Medulla oblongata (tissue), 1 donor: Measurements from ENCODE around the gene FBXO10.
"Not testable (repeated sequence)": the region's sequence is repeated elsewhere in the genome, so short reads cannot be mapped to it uniquely, and the experiment has no call there.

Source experiments
- DNase-seq: peaks from one replicate; pipeline ENCODE4 v3.0.0-alpha.2; 2015; ENCODE audit errors: extremely low spot score

FBXO10 gene

DNA sequence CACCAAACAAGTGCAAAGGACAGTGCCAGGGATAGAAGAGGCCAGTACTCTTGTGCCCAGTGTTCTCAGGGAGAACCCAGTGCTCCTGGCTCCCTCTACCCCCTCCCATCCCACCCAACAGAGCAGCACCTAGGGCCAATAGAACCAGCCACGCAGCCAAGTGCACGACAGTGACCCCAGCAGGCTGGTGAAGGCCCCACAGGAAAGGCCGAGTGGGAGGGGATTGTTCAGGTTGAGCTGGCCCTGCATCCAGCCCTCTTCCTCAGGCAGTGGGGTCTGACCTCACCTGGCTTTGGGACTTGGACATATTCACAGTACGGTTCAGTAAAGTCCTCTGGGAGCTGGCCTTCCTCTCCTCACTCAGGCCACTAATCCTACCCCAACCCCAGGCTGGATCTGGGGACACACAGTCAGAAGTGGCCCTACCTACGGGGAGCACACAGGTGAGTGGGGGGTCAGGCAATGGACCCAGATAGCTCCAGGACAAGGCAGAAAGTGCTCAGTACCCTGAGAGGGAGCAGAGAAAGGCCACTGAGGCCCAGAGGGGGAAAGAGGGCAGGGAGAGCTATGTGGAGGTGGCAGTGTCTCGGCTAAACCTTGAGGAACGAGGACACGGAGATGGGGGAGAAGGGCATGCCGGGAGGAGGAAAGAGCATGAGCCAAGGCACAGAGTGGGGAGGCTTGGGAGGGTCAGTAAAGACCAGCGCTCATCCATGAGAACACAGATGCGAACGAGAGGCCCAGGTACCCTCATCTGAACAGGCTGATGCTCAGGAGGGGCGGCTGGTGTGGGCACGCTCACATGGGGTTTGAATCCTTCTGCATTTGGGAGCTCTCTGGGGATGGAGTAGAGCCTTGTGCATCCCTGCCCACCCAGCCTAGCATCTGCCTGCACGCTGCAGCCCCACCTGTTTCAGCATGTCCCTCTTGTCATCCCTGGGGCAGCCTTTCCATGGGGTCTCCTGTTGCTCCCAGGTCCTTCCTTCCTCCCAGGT, 64.9 kb downstream of the FBXO10 start:
- no peak for DNase-seq

GRCh38 chr9:37510053-37510452, 66.1 kb downstream of the FBXO10 start:
- DNase-seq: not testable (repeated sequence)

DNA sequence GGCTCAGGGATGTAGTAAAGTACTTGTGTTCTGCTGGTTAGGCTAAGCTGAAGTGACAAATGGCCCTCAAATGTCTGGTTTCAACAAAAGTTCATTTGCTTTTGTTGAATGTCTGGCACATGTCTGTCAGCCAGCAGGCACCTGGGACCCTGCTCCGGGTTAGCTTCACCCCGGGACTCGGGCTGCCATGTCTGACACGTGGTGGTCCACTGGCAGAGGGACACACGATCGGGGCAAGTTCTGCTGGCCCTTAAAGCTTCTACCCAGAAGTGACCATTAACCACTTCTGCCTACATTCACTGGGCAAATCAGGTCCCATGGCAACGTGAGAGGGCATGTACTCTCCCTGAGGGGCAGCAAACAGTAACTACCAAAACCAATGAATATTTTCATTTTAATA, 66.6 kb downstream of the FBXO10 start:
- no peak for DNase-seq

- DNase-seq: no peak
These were observed 67.4 kb downstream of the FBXO10 start for GRCh38 chr9:37508834-37509206.

GRCh38 chr9:37508135-37508833, 67.9 kb downstream of the FBXO10 start:
- no peak for DNase-seq

- no peak for DNase-seq
These were observed 68.5 kb downstream of the FBXO10 start for GRCh38 chr9:37507566-37508134.

GRCh38 chr9:37504605-37505004, 71.6 kb downstream of the FBXO10 start:
- no peak for DNase-seq

GRCh38 chr9:37503736-37504135, 72.4 kb downstream of the FBXO10 start:
- DNase-seq: no peak

- no peak for DNase-seq
These were observed 74.1 kb downstream of the FBXO10 start for GRCh38 chr9:37501957-37502596.

DNA sequence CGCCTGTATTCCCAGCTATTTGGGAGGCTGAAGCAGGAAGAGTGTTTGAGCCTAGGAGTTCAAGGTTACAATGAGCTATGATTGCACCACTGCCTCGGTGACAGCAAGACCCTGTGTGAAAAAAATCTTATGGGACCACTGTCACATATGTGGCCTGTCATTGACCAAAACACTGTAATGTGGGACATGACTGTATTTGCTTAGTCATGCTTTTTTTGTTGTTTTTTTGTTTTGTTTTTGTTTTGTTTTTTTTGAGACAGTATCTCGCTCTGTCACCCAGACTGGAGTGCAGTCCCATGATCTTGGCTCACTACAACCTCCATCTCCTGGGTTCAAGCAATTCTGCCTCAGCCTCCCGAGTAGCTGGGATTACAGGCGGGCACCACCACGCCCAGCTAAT, 76.9 kb downstream of the FBXO10 start:
- no peak for DNase-seq

- no peak for DNase-seq
These were observed 77.7 kb downstream of the FBXO10 start for GRCh38 chr9:37498457-37498856.

DNA sequence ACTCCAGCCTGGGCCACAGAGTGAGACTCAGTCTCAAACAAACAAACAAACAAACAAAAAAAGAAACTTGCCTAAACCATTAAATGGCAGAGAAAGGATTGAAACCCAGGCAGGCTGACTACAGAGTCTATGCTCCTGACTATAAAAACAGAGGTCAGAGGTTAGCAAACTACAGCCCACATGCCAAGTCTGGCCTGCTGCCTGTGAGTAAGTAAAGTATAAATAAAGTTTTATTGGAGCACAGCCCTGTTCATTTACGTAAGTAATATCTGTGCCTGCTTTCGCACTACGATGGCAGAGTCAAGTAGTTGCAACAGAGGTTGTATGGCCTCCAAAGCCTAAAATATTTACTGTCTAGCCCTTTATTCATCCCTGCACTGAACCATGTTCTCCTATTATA, 78.9 kb downstream of the FBXO10 start:
- no peak for DNase-seq

DNA sequence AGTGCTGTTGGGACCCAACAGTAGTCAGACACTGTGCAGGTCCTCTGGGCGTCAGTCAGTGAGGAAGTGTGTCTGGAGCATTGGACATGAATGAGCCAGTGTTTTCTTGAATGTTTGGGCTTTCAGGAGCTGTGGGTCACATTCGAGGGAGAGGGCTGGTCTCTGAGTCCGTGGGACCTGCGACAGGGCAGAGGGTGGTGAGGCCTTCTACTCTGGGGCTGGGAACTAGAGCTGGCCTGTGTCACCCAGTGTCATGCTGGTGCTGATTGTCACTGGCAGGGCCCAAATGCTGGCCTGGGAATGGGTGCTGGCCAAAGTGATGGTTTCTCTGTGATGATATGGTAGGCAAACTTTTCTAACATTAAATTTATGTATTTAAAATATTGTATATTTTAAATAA, 80.2 kb downstream of the FBXO10 start:
- no peak for DNase-seq

DNA sequence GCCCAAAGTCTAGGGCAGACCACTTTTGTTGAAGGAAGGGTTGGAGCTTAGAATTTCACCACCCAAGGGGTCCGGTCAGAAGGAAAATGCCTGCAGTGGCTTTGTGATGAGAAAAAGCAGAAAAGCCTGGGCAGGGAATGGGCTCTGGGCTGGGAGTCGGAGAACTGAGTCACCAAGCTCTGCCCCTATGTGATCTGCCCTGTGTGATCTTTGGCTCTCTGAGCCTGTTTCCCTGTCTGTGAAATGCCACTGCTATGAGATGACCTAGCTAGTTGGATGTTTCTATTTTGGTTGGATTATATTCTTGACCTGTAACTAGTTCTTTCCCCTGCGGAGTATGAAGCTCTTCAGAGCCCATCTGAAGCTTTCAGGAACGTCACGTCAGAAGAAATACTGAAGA, 80.6 kb downstream of the FBXO10 start:
- DNase-seq: no peak

- DNase-seq: no peak
These were observed 84.2 kb downstream of the FBXO10 start for GRCh38 chr9:37491939-37492338.

DNA sequence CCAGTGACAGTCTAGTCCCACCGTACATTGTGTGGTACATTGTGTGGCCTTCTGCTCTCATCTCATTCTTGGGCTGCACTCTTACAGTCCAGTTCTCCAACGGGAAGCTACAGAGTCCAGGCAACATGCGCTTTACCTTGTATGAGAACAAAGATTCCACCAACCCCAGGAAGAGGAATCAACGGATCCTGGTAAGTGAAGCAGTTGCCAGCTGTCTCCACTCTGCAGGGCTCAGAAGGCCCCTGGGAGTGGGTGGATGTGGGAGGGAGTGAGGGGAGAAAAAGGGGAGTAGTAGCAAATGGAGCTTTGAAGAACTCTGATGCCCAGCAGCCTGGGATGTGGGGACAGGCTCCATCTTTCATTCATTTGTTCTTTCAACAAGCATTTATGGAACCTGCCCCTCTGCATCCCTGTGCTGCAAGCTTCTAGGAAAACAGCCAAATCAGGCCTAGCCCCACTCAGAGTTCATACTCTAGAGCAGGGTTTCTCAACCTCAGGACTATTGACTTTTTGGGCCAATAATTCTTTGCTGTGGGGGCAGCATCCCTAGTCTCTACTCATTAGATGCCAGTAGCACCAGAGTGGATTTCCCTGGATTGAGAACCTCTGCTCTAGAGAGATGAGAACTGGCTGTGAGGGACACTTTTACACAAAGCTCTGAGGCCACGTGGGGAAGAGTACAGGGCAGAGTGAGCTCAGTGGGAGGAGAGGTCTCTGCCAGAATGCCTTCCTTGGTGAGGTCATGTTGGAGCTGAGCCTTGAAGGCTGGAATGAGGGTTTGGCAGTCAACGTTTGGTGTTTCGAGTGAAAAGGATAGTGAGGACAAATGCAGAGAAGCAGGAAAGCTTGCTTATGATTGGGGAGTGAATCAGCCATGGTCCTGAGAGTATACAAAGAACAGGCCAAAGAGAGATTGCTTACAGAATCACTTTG, 89.3 kb downstream of the FBXO10 start:
- DNase-seq: peak; percentile 88

- no peak for DNase-seq
These were observed 89.9 kb downstream of the FBXO10 start for GRCh38 chr9:37486256-37486615.

DNA sequence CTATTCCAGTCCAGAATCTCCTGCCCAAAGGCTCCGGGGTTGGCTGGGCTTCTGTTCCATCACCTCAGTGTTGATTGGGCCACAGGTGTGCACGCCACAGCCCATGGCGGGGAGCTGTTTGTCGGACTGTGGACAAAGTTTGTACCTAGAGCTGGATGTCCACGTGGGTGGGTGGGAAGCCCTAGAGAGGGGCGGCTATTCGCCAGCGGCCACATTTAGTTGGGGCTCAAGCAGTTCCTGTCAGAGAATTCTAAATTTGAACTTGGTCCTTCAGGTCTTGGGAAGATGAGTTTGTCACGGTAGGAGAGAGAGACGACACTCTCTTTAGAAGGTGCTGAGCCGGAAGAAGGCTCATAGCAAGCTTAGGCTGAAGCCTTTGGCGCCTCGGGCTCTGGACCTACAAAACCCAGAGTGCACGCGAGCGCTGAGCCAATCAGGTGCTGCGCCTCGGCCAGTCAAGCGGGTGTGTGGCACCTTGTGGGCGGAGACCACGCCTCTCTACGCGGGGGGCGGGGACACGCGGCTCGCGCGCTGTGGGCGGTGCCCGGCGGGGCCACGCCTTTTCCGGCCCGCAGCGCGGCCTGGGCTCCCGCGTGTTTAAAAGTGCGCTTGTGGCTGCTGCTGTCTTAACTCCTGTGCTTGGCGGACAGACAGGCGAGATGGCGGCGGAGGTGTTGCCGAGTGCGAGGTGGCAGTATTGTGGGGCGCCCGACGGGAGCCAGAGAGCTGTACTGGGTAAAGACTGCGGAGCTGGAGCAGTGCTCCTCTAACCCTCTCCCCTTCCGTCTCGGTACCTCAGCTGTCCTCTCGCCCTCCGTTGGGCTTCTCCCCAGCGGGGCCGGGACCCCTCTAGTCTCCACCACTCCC, 90.6 kb downstream of the FBXO10 start, which contains the start of gene POLR1E:
Gene POLR1E (plus strand): TSS at position 560 of the 867 bp plus-strand sequence. CDS start 100 bp downstream, at position 660.
- peak; percentile 94 for DNase-seq

DNA sequence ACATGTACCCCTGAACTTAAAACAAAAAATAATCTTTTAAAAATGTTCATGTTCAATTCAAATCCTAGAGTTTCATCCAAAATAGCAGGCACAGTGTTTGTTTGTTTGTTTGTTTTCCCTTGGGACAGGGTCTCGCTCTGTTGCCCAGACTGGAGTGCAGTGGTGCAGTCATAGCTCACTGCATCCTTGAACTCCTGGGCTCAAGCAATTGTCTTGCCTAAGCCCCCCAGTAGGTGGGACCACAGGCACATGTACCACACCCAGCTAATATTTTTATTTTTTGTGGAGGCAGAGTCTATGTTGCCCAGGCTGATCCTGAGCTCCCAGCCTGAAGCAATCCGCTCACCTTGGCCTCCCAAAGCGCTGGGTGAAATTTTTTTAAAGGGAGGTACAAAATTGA, 95.4 kb downstream of the FBXO10 start:
- no peak for DNase-seq
